Activated CD4-positive, alpha-beta memory T cell treated with anti-CD3 and anti-CD28 coated beads, Interleukin-2, amount 10 ng/mL, durations not matched to agents 7 days and 5 days (primary cell): ENCODE measurements around the gene CEP89. TPM values are rescaled to one million over a fixed set of nuclear protein-coding genes. Genes with fewer than 3 reads are reported as not detected.
"Not testable (repeated sequence)": the region's sequence is repeated elsewhere in the genome, so short reads cannot be mapped to it uniquely, and the experiment has no call there.

Source experiments
- CTCF ChIA-PET: fragments of 350-600 bp; sonication (Branson Sonifier 250); formaldehyde crosslinking; loops from one replicate; lab custom pipeline; 2021; ENCODE audit warnings: antibody characterized with exemption, inconsistent platforms; lab: Charles Lee
- POLR2A ChIA-PET: fragments of 350-600 bp; sonication (Branson Sonifier 250); formaldehyde crosslinking; loops from one replicate; lab custom pipeline; 2021; ENCODE audit warnings: antibody characterized with exemption; lab: Charles Lee
- DNase-seq: peaks from one replicate; pipeline ENCODE4 v3.0.0-alpha.2; 2020
- H3K27ac Mint-ChIP-seq: one replicate; pipeline ENCODE4 v1.8.0; 2021; ENCODE audit warnings: mild to moderate bottlenecking, mixed read lengths
- H3K27me3 Mint-ChIP-seq: one replicate; pipeline ENCODE4 v1.8.0; 2021; ENCODE audit warnings: mixed read lengths
- H3K36me3 Mint-ChIP-seq: one replicate; pipeline ENCODE4 v1.8.0; 2021; ENCODE audit warnings: low read depth, mixed read lengths
- H3K4me1 Mint-ChIP-seq: one replicate; pipeline ENCODE4 v1.8.0; 2021; ENCODE audit warnings: mixed read lengths
- H3K4me3 Mint-ChIP-seq: one replicate; pipeline ENCODE4 v1.8.0; 2021; ENCODE audit warnings: mild to moderate bottlenecking, mixed read lengths
- H3K9me3 Mint-ChIP-seq: one replicate; pipeline ENCODE4 v1.8.0; 2021; ENCODE audit warnings: mixed read lengths
- total RNA-seq, 2 experiments: library from RNA; stranded (reverse); gene quantifications; one replicate each; pipeline ENCODE4 v1.2.3, GENCODE V29; 2021

CEP89 gene
- total RNA-seq, 2 experiments from 2014 or later: 18.1 to 19.8 TPM

DNA sequence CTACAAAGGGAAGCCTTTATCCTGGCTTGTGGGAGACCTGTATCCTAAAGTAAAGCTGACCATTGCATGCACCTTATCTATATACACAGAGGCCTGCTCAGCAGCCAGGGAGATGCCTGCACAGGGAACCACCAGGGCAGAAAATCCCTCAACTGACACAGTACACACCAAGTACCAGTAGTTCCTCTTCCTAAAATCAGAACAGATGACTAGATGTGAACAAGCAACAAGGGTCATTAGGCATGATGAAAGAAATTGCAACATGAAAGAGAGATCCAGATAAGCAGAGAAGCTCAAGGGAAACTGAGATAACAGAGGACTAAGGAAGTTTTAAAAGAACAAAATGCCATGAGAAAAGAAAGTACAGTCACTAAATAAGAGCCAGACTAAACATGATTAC, 62.5 kb downstream of the CEP89 start:
- CTCF ChIA-PET: no interaction called here
- H3K27ac Mint-ChIP-seq: no peak overlapping the region
- no peak overlapping the region for H3K4me3 Mint-ChIP-seq

DNA sequence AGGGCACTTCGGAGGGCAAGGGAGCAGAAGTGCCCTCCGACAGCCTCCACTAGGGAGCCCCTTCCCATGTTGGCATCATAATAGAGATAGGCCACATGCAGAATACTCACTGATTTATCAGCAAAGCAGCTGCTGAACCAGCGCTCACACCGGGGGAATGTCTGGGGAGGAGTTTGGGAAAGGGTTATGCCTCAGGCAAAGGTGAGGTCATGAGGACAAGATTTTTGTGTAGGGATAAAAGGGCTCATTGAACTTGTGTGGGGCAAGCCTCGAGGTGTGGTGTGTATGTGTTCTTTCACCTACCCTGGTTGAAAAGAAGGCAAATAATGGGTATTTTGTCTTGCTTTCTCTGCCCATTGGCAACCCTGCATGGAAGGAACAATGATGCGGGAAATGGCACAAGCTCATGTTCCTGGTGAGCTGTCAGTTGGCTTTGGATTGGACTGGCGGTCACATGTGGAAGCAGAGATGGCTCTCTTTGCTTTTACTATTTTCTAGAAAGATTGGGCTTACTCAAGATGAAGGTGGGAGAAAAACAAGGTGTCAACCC, 63.0 kb downstream of the CEP89 start:
- Mint-ChIP-seq H3K27me3 (no peaks in the 10 kb centered on the region), H3K9me3 (no peaks in the 10 kb centered on the region), H3K36me3 (peaks cover 10% of the 10 kb centered on the region), H3K4me1 (no peaks in the 10 kb centered on the region), H3K4me3 (no peak overlapping the region), H3K27ac (no peak overlapping the region)
- no peak for DNase-seq
- ChIA-PET CTCF (no interaction called here), POLR2A (no interaction called here)

More for the DNA sequence above, 62.5 kb downstream of the CEP89 start:
- Mint-ChIP-seq H3K4me1 (no peaks in the 10 kb centered on the region), H3K36me3 (peaks cover 10% of the 10 kb centered on the region), H3K27me3 (no peaks in the 10 kb centered on the region), H3K9me3 (no peaks in the 10 kb centered on the region)
- DNase-seq: no peak
- POLR2A ChIA-PET: no interaction called here

DNA sequence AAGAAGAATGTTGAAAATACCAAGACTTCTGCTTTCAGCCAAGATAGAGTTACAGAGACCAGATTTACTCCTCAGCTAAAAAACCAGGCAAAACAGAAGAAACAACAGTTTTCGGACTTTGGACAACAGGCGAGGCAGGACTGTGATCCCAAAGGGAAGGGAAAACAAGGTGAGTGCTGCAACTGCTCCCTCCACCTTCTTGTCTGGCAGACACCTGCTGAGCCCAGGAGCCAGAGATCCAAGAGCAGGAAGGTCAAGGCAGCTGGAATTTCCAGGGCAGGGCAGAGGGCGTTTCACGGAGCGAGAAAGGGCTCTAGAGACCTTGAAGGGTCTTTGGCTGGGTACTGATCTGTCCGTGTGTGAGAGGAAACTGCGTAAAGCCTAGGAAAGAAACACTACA, 69.3 kb downstream of the CEP89 start:
- H3K4me1 Mint-ChIP-seq: no peaks in the 10 kb centered on the region
- no peaks in the 10 kb centered on the region for H3K9me3 Mint-ChIP-seq
- ChIA-PET CTCF (no interaction called here), POLR2A (no interaction called here)
- H3K36me3 Mint-ChIP-seq: peaks cover 7% of the 10 kb centered on the region
- no peak for DNase-seq
- H3K27me3 Mint-ChIP-seq: no peaks in the 10 kb centered on the region
- no peak overlapping the region for H3K4me3 Mint-ChIP-seq
- no peak overlapping the region for H3K27ac Mint-ChIP-seq

DNA sequence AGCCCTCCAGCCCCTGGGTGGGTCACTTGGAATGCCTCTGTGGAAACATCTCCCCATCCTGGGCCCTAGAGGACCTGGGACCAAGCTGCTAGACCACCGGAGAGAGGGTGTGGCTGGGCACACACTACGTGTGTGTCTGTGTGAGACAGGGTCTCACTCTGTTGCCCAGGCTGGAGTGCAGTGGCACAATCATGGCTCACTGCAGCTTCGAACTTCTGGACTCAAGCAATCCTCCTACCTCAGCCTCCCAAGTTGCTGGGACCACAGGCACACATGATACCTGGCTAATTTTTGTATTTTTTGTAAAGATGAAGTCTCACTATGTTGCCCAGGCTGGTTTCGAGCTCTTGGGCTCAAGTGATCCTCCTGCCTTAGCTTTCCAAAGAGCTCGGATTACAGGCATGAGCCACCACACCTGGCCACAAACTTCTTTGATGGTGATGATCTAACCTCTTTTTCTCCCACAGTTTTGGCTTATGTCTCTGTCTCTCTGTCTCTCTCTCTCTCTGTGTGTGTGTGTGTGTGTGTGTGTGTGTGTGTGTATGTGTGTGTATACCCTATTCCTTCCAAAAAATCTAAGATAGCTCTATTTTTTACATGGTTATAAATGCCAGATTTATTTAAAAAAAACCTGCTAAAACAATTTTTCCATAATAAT, 70.1 kb downstream of the CEP89 start:
- no peaks in the 10 kb centered on the region for H3K4me1 Mint-ChIP-seq
- DNase-seq: no peak
- H3K36me3 Mint-ChIP-seq: peaks cover 9% of the 10 kb centered on the region
- no peak overlapping the region for H3K27ac Mint-ChIP-seq
- H3K9me3 Mint-ChIP-seq: no peaks in the 10 kb centered on the region
- ChIA-PET CTCF (interaction anchor here (0.6 kb wide), 1 partner anchor 75 kb away, joined by 4 read pairs; no protein-coding TSS in a partner anchor), POLR2A (no interaction called here)
- H3K27me3 Mint-ChIP-seq: no peaks in the 10 kb centered on the region
- no peak overlapping the region for H3K4me3 Mint-ChIP-seq

DNA sequence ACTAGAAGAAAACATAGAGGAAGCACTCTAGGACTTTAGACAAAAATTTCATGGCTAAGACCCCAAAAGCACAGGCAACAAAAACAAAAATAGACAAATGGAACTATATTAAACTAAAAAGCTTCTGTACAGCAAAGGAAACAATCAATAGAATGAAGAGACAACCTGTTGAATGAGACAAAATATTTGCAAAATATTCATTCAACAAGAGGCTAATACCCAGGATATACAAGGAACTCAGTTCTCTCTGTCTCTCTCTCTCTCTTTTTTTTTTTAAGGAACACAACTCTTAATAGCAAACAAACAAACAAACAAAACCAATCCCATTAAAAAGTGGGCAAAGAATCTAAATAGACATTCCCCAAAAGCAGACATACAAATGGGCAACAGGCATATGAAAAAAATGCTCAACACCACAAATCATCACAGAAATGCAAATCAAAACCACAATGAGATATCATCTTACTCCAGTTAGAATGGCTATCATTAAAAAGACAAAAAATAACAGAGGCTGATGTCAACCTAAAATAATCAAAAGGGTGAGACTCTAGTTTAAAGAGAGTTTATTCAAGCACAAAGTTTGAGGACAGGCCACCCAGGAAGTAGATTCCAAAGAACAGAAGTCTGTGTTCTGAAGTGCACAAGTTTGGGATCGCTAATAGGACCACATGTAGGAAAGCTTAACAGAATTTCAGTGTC, 75.1 kb downstream of the CEP89 start:
- H3K27ac Mint-ChIP-seq: no peak overlapping the region
- ChIA-PET CTCF (no interaction called here), POLR2A (interaction anchor here (0.6 kb wide), 1 partner anchor 48 kb away, joined by 4 read pairs; no protein-coding TSS in a partner anchor)
- no peak overlapping the region for H3K4me3 Mint-ChIP-seq
- H3K4me1 Mint-ChIP-seq: peaks cover 4% of the 10 kb centered on the region
- no peaks in the 10 kb centered on the region for H3K27me3 Mint-ChIP-seq
- H3K9me3 Mint-ChIP-seq: peaks cover 9% of the 10 kb centered on the region
- peaks cover 32% of the 10 kb centered on the region for H3K36me3 Mint-ChIP-seq
- DNase-seq: no peak

DNA sequence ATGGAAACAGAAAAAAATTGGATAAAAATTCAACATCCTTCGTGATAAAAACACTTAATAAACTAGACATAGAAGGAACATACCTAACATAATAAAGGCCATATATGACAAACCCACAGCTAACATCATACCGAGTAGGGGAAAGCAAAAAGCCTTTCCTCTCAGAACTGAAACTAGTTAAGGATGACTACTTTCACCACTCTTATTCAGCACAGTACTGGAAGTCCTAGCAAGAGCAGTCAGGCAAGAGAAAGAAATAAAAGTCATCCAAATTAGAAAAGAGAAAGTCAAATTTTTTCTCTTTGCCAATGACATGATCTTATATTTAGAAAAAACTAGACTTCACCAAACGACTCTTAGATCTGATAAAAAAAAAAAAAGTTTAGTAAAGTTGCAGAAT, 76.4 kb downstream of the CEP89 start:
- POLR2A ChIA-PET: no interaction called here
- H3K4me3 Mint-ChIP-seq: no peak overlapping the region
- H3K27me3 Mint-ChIP-seq: no peaks in the 10 kb centered on the region
- peaks cover 37% of the 10 kb centered on the region for H3K36me3 Mint-ChIP-seq
- no peak overlapping the region for H3K27ac Mint-ChIP-seq
- H3K4me1 Mint-ChIP-seq: peaks cover 4% of the 10 kb centered on the region
- CTCF ChIA-PET: no interaction called here
- no peak for DNase-seq
- peaks cover 14% of the 10 kb centered on the region for H3K9me3 Mint-ChIP-seq

DNA sequence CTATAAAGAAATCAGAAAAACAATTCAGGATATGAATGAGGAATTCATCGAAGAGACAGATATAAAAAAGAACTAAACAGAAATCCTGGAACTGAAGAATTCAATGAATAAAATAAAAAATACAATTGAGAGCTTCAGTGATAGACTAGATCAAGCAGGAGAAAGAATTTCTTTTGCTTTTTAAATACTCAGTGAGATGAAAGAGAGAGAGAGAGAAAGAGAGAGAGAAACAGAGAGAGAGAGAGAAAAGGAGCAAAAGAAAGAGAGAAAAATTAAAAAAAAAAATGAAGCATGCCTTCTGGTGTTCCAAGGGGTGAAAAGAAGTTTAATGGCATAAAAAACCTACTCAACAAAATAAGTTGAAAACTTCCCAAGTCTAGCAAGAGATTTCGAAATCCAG, 80.1 kb downstream of the CEP89 start:
- DNase-seq: no peak
- Mint-ChIP-seq H3K27me3 (no peaks in the 10 kb centered on the region), H3K27ac (no peak overlapping the region), H3K4me3 (no peak overlapping the region), H3K4me1 (peaks cover 4% of the 10 kb centered on the region), H3K36me3 (peaks cover 28% of the 10 kb centered on the region), H3K9me3 (peaks cover 14% of the 10 kb centered on the region)
- CTCF ChIA-PET: no interaction called here
- POLR2A ChIA-PET: no interaction called here

DNA sequence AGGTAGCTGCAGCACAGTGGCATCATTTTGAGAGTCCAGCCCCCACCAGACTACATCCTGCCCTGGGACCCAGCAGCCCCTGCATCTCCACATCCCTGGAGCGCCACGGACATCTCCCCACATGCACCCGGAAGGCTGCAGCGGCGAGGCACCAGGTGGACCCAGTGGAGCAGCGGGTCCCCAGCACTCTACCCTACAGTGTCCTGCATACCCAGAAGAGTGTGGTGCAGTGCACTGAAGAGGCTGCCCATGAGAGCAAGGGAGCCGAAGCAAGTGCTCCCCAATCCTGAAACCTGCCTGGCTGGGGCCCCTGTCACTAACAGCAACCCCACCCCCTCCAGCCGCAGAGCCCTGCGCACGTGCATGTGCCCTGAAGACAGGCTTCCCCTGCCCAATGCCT, 80.9 kb downstream of the CEP89 start:
- Mint-ChIP-seq H3K27ac (no peak overlapping the region), H3K4me3 (no peak overlapping the region), H3K36me3 (peaks cover 24% of the 10 kb centered on the region), H3K27me3 (no peaks in the 10 kb centered on the region), H3K4me1 (peaks cover 4% of the 10 kb centered on the region), H3K9me3 (peaks cover 14% of the 10 kb centered on the region)
- ChIA-PET POLR2A (no interaction called here), CTCF (no interaction called here)
- DNase-seq: no peak

DNA sequence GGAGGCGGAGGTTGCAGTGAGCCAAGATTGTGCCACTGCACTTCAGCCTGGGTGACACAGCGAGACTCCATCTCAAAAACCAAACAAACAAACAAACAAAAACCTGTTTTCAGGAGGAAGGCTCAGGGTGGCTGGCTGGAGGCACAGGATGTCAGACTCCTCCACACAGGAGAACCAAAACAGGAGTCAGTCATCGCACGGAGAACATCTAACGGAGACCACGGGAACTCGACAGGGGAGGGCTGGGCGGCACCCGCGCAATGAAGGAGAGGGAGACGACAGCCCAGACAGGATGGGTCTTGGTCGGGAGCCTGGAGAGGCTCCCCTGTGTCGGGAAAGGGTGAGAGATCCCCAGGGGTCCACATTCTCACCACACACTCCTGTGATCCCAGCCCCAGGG, 81.4 kb downstream of the CEP89 start:
- DNase-seq: no peak
- CTCF ChIA-PET: no interaction called here
- Mint-ChIP-seq H3K9me3 (peaks cover 14% of the 10 kb centered on the region), H3K4me1 (peaks cover 3% of the 10 kb centered on the region), H3K36me3 (peaks cover 24% of the 10 kb centered on the region), H3K27ac (no peak overlapping the region), H3K27me3 (no peaks in the 10 kb centered on the region), H3K4me3 (no peak overlapping the region)
- POLR2A ChIA-PET: no interaction called here

DNA sequence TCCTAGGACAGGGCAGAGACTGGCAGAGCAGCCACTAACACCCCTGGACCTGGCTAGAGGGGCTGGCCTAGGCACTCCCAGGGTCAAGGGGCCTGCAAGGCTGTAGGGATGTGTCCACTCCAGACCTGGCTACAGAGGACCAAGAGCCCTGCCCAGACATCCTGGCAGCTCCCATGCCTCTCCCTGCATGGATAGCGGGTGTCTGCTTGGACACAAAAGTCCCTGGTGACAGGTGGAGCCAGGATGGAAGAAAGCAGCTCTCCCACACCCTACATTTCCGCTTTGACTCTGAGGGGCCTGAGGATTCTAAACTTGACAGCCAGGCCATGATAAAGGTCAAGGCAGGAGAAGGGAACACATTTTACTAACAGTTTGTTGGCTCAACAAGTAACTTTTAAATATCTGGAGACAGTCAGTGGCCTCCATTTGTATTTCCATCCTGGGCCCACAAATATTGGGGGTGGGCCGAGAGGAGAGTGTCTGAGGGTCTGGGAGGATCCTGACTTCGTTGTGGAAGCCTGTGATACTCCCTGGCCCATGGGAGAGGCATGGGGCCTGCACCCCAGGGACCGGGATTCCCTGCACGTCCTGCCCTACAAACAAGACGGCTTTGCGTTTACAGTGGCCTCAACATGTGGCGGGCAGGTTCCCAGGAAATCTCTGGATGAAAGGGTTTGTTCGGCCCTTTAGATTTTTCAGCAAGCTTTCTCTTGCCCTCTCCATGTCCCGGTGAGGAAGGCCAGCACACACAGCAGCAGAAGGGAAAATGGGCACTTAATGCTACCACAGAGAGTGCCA, 82.4 kb downstream of the CEP89 start:
- Mint-ChIP-seq H3K27me3 (no peaks in the 10 kb centered on the region), H3K36me3 (peaks cover 24% of the 10 kb centered on the region)

DNA sequence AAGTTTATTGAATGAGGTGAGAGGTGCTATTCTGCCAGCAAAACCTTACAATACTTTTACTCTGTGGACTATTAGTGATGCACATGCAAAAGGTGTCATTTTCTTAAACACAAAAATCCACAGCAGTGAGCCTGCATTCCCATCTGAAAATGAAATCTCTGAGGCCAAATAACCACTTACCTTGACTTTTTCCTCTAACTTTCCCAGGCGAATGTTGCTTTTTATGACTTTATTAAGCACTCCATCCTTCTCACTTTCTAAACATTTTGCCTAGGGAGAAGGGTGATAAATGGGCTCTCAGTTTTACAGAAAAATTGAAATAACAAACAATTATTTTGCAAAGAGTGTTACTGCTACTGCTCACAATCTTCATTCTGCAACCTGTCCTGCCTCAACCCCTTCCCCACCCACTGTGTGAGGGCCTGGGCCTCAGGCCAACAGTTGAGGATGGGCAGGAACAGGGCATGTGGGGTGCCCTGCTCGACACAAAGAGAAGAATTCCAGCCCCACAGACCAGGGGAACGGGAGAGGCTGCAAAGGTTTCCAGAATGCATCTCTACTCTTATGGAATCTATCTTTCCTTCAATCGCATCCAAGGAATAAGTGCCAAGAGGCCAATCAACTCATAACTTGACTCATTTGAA, 84.1 kb downstream of the CEP89 start:
- H3K4me3 Mint-ChIP-seq: no peak overlapping the region
- no peak for DNase-seq
- no peaks in the 10 kb centered on the region for H3K4me1 Mint-ChIP-seq
- H3K27me3 Mint-ChIP-seq: no peaks in the 10 kb centered on the region
- ChIA-PET POLR2A (no interaction called here), CTCF (no interaction called here)
- H3K36me3 Mint-ChIP-seq: peaks cover 12% of the 10 kb centered on the region
- no peak overlapping the region for H3K27ac Mint-ChIP-seq
- H3K9me3 Mint-ChIP-seq: peaks cover 7% of the 10 kb centered on the region

More for the DNA sequence above, 82.4 kb downstream of the CEP89 start:
- no peak overlapping the region for H3K4me3 Mint-ChIP-seq
- H3K4me1 Mint-ChIP-seq: no peaks in the 10 kb centered on the region
- CTCF ChIA-PET: no interaction called here
- no peak overlapping the region for H3K27ac Mint-ChIP-seq
- POLR2A ChIA-PET: no interaction called here
- H3K9me3 Mint-ChIP-seq: peaks cover 14% of the 10 kb centered on the region
- no peak for DNase-seq

DNA sequence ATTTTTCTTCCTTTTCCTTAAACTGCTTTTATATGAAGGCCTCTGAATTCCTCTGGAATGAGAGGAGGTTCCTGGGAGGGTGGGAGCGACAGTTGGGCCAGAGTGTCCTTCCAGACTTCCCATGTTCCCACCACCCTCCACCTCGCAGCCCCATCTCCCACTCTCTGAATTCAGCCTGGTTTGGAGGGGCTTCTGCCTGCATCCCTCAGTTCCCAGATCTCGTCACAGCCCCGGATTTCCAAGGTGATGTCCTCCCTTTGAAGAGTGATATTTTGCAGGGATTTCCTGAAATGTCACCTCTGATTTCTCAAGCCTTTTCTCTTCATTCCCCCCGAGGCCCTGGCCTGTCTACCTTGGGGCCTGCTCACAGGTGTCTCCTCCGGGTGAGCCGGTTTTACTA, 85.5 kb downstream of the CEP89 start:
- DNase-seq: no peak
- H3K4me1 Mint-ChIP-seq: no peaks in the 10 kb centered on the region
- POLR2A ChIA-PET: no interaction called here
- CTCF ChIA-PET: no interaction called here
- peaks cover 2% of the 10 kb centered on the region for H3K36me3 Mint-ChIP-seq
- peaks cover under 1% of the 10 kb centered on the region for H3K9me3 Mint-ChIP-seq
- no peaks in the 10 kb centered on the region for H3K27me3 Mint-ChIP-seq
- no peak overlapping the region for H3K27ac Mint-ChIP-seq
- no peak overlapping the region for H3K4me3 Mint-ChIP-seq

DNA sequence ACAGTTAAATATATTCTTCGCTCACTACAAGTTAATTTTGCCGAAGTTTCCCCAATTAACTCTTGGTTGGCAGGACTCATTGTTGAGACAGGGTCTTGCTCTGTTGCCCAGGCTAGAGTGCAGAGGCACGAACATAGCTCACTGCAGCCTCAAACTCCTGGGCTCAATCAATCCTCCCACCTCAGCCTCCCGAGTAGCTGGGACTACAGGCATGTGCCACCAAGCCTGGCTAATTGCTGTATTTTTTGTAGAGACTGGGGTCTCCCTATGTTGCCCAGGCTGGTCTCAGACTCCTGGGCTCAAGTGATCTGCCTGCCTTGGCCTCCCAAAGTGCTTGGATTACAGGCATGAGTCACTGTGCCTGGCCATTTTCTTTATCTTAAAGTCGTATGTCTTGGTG, 86.5 kb downstream of the CEP89 start:
- POLR2A ChIA-PET, CTCF ChIA-PET, H3K27me3 Mint-ChIP-seq, H3K9me3 Mint-ChIP-seq, H3K36me3 Mint-ChIP-seq, H3K4me1 Mint-ChIP-seq, DNase-seq, H3K27ac Mint-ChIP-seq, H3K4me3 Mint-ChIP-seq: not testable (repeated sequence)
